ENCODE data around the gene ADAMTS4.
A peak's percentile ranks its signal among the peaks of the same experiment; 100 is the strongest.

ADAMTS4 gene

GRCh38 chr1:161219078-161219892 lies 20.4 kb upstream of the ADAMTS4 start:
- DNase-seq (ENCODE audit: low read depth): no peak

DNA sequence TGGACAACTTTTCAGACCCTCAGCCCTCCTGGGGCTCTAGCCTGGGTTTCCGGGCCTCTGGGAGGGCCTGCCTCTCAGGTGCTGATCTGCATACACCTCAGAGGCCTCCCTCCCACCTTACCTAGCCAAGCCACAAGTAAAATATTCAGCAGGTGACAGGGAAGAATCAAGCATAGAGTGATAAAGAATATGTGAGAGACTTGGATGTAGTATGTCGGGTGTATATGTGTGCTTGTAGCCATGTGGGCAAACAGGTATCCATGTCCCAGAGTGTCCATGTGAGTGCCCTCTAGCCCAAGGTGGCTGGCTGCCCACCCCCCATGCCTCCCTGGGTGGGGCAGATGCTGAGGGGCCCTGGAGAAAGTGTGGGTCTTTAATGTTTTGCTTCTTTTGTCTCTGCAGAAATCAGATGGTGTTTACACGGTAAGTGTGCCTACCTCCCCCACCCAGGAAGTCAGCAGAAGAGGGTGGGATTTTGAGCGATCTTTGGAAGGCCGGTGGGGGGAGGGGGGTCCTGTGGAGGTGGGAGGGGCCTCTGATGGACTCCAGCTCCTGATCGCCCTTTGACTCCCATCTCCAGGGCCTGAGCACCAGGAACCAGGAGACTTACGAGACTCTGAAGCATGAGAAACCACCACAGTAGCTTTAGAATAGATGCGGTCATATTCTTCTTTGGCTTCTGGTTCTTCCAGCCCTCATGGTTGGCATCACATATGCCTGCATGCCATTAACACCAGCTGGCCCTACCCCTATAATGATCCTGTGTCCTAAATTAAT lies 19.6 kb upstream of the ADAMTS4 start:
- DNase-seq (ENCODE audit: low read depth): no peak

DNA sequence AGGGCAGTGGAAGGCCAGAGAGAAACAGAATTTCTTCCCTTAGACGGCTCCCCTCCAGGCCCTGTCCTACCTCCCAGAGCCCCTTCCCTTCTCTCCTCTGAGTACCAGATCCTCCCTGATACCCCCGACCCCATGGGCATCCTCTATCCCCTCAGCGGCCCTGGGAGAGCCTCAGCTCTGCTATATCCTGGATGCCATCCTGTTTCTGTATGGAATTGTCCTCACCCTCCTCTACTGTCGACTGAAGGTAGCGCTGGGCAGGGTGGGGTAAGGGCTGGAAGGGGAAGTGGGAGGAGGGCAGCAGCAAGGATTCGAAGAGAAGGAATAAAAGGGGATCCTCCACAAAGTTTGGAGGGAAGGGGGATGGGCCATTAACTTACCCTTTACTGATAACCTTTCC lies 19.0 kb upstream of the ADAMTS4 start:
- no peak for DNase-seq (ENCODE audit: low read depth)

DNA sequence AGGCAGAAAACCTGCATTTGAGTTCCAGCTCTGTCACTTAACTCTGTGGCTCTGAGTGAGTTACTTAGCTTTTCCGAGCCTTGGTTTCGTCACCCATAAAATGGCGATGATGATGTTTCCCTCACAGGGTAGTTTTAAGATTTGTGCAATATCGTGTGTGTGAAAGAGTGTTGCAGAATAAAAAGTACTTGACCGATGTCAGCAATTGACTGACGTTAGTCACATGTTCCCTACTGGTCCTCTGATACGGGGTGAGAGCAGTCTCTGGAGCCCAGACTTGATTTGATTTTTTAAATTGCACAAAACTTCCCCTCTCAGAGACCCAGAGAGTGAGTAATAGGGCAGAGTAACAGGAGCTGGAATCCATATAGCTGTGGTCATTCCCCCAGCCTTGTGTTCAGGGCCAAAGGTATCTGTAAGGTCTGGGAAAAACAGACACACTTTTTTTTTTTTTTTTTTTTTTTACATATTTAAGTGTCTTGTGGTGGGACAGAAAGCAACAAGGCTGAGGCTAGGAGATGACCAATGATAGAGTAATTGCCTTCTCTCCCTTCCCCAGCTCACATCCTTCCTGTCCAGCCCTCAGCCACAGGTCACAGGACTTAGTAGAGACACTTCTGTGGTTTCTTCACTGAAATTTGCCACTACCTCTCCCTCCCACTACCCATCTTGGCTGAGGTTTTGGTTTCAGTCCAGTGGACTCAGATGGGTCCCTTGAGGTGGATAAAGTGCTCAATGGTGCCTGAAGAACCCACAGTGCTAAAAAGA lies 18.3 kb upstream of the ADAMTS4 start:
- peak; percentile 90 for DNase-seq (ENCODE audit: low read depth)

- DNase-seq (ENCODE audit: low read depth): no peak
These were observed 16.2 kb upstream of the ADAMTS4 start, which contains the start of gene FCER1G for GRCh38 chr1:161215076-161215475. TSS of gene FCER1G (plus strand) at chr1:161215295. CDS start at chr1:161215322, 27 bp downstream.

GRCh38 chr1:161214369-161214768 lies 15.5 kb upstream of the ADAMTS4 start:
- DNase-seq (ENCODE audit: low read depth): no peak

DNA sequence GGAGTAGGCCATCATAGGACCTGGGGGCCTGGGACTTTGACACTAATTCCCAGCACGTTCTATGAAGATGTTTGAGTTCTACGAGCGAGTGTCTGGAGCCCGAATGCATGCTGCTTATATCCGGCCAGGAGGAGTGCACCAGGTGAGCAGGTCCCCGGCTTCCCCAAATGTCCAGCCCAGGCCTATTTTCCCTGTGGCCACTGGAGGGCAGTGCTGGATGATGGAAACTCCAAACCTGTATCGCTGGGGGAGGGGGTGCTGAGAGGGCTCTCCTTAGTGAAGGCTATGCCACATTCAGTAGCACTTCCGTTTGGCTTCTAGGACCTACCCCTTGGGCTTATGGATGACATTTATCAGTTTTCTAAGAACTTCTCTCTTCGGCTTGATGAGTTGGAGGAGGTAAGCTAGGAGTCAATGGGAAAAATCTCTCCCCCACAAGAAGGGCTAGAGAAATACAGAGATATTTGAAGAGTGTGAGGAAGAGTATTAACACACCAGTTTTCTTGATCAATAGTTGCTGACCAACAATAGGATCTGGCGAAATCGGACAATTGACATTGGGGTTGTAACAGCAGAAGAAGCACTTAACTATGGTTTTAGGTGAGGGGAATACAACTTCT lies 11.0 kb upstream of the ADAMTS4 start:
- peak; percentile 60 for DNase-seq (ENCODE audit: low read depth)

- peak; percentile 55 for DNase-seq (ENCODE audit: low read depth)
These were observed 8.3 kb upstream of the ADAMTS4 start for GRCh38 chr1:161207173-161207572.

DNA sequence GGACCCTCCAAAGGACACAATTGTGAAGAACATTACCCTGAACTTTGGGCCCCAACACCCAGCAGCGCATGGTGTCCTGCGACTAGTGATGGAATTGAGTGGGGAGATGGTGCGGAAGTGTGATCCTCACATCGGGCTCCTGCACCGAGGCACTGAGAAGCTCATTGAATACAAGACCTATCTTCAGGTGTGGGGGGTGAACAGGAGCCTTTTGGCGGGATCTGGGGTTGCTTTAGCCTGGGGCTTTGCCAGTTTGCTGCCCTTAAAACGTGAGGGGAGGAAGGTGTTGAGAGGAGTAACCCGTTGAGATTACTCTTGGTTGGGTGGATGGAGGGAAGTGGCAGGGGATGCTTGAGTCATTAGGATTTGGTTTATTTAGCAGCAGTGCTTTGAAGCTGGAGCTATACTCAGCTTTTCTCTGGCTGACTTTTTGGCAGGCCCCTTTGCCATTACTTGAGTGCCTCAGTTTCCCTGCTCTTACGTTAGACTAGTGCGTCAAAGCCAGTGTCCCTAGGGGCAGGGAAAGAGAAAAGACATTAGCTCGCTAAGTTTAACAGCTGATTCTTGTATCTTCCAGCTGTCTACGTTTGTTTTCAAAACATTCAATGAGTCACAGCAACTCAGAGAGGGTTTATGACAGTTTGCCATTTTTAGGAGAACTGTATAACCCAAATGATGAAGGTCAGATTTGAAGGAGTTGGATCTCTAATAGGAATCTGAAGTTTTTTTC lies 7.7 kb upstream of the ADAMTS4 start:
- peak; percentile 37 for DNase-seq (ENCODE audit: low read depth)

DNA sequence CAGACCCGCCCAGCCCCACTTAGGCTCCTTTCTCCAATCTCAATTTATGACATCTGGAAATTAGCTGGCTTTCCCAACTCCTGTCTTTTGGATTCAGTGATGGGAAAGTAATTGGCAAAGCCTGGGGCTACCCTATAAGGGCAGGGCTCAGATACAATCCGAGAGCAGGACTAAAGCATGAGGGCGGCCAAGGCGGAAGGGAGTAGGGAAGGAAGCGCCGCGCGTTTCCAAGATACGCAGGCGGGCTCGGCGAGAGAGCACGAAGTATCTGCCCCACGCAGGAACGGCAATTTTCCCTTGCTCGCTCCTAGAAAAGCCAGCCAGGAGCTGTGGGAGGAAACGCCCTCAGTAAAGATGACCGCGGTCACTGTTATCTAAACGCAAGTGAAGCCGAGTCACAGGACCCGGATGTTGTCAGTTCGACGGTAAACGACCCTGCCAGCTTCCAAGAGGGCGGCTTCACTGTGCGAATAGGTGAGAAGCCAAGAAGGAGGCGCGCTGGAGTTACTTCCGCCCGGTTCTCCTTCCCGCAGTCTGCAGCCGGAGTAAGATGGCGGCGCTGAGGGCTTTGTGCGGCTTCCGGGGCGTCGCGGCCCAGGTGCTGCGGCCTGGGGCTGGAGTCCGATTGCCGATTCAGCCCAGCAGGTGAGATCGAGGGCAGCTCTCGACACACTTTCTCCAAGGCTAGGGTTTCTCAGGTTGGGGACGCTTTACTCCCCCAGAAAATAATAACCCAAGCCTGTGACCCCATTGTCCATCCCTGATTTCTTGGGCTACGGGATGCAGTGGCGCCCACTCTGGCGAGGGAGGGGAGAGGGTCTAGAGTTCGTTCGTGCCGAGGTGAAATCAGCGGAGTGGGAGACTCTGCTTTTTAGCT lies 3.2 kb upstream of the ADAMTS4 start, which contains the start of gene NDUFS2:
Gene NDUFS2, plus strand, starts transcription at position 532 of the 877 bp plus-strand sequence. Its CDS starts 19 bp downstream, at position 551.
- peak; percentile 99 for DNase-seq (ENCODE audit: low read depth)

DNA sequence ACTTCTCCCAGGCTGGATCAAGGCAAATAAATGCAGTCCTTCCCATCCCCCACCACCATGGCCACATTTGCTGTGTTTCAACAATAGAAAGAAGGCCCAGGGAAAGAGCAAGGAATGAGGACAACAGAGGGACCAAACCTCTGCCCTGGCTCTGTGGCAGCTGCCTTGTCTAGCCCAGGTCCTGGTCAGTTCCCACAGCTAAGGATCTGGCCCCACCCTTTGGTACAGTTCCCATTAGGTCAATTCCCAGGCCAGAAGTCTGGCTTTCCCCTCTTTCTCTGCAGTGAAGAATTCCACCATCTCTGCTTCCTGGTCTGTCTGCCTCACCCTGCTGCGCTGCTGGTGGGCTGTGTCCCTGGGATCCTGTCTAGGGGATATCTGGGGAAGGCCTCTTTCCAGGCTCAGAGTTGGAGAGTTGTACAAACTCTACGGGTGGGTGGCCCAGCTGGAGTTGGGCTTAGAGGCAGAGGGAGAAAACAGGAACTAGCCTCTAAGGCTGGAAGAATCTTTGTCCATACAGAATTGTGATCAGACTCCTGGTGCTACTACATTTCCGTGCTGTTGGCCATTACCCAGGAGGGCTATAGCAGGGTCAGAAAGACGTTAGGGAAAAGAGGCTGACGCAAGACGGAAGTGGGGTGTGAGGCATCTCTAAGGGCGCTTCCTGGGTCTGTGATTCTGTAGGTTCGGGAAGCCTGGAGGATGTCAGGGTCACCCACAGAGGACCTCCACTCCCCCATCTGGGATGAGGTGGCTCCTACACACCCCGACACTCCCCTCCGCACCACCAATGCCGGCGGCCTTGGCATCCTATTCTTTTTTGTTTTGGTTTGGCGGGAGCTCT lies 2.4 kb upstream of the ADAMTS4 start:
- DNase-seq (ENCODE audit: low read depth): no peak

DNA sequence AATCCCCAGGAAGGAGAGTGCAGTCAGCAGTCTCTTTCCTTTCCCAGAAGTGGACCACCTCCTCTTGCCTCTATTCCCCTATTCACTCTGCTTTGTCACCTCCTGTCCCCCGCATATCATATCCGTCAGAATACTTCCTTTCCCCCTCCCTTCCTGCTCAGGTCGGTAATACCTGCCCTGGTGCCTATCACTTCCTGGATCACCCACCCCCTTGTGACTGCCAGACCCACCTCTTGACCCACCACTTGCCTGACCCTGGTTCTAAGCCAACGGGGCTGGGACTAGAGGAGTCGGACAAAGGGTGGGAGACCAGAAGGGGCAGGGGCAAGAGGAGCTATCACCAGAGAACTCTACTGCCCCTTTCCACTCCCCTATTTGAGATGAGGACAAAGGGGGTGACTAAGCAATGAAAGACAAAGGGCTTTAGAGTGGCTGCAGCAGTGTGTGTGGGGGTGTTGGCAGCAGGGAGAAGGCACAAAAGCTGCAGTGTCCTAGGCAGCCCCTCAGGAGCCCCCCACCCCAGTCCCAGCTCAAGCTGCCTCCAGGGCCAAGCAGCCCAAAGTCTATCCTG lies 1.7 kb upstream of the ADAMTS4 start:
- no peak for DNase-seq (ENCODE audit: low read depth)

- no peak for DNase-seq (ENCODE audit: low read depth)
These were observed 769 bp upstream of the ADAMTS4 start for GRCh38 chr1:161199506-161200139.

- no peak for DNase-seq (ENCODE audit: low read depth)
These were observed 509 bp downstream of the ADAMTS4 start for GRCh38 chr1:161198194-161198896.

- no peak for DNase-seq (ENCODE audit: low read depth)
These were observed 1.2 kb downstream of the ADAMTS4 start for GRCh38 chr1:161197560-161198193.

DNA sequence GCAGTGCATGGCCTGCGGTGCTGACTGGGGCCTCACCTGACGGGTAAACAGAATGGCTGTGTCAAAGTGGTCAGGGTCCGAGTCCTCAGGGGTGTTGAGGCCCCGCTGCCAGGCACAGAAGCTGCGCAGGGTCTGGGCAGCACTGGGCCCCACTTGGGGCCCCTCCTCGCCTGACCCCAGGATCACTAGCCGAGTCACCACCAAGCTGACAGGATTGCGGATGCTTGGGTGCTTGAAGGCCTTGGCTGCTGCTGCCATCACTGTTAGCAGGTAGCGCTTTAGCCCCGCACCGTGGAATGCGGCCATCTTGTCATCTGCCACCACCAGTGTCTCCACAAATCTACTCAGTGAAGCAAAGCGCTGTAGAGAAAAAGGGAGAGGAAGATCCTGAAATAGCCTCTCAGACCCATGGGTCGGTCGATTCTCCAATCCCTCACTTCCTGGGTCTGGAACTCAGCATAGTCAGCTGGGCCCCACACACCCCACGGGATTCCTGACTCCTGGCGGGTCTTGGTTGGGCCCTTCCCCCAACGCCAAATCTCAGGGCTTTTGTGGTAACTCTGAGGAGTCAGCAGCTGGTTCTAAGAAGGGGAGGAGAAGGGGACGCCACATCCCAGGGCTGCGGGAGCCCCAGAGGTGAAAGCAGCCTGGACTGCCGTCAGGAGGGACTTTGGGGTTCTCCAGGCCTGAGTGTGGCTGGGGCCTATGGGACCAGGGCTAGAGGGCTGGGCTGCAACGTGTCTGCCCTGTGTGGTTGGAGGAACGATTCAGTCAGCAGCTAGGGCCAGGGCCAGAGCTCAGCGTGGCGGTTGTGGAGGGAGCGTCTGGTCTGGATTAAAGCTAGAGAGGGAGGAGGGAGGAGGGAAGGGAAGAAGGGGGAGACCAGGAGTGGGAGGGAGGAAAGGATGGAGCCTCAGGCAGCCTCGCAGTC lies 2.1 kb downstream of the ADAMTS4 start:
- DNase-seq (ENCODE audit: low read depth): peak; percentile 85

Measured in amniotic epithelial cell (primary cell).